GM12874 (cell line): Measurements from ENCODE around the gene FNDC10.

ENCODE experiments used
- TF ChIP-seq, protein P1 (sequence below): IDR thresholded peaks from 2 replicates; pipeline ENCODE4 v1.5.1; 2011; ENCODE audit warnings: low read depth, mild to moderate bottlenecking, control low read depth, low read length, moderate library complexity; ENCODE audit not compliant: insufficient read depth

FNDC10 gene

DNA sequence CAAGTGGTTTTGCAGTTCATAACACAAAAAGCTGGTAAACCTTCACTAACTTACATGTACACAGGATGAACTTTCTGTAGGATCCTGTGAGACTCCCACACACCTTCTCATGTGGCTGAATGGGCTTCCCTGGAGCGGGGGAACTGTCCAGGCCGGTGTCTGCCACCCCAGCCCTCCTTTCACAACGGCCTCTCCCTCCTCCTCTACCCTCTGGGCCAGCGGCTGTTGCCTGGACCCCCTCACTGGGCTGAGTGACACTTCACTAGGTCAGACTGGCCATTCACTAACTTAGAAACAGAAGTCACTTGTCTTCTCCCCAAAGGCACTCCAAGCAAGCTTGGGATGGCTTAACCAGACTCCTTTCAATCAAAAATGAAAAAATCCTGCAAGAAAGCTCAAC, 41.3 kb downstream of the FNDC10 start:
- TF ChIP-seq, protein P1, sequence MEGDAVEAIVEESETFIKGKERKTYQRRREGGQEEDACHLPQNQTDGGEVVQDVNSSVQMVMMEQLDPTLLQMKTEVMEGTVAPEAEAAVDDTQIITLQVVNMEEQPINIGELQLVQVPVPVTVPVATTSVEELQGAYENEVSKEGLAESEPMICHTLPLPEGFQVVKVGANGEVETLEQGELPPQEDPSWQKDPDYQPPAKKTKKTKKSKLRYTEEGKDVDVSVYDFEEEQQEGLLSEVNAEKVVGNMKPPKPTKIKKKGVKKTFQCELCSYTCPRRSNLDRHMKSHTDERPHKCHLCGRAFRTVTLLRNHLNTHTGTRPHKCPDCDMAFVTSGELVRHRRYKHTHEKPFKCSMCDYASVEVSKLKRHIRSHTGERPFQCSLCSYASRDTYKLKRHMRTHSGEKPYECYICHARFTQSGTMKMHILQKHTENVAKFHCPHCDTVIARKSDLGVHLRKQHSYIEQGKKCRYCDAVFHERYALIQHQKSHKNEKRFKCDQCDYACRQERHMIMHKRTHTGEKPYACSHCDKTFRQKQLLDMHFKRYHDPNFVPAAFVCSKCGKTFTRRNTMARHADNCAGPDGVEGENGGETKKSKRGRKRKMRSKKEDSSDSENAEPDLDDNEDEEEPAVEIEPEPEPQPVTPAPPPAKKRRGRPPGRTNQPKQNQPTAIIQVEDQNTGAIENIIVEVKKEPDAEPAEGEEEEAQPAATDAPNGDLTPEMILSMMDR = no peak

DNA sequence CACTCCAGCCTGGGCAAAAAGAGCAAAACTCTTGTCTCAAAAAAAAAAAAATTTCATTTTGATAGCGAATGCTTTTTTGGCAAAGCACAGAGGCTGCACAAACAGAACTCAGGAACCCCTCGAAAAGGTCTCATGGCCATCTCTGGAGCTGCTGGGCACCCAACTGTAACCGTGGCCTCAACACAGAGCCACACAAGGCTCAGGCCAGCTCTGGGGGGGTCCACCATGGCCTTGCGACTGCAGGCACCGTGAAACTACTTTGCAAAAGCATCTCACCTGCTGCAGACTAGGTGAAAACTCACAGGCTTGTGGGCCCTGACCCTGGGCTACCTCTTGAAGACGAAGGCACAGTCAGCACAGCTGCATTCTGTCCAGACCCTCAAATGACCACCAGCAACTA, 43.4 kb downstream of the FNDC10 start:
- TF ChIP-seq, protein P1 = no peak

DNA sequence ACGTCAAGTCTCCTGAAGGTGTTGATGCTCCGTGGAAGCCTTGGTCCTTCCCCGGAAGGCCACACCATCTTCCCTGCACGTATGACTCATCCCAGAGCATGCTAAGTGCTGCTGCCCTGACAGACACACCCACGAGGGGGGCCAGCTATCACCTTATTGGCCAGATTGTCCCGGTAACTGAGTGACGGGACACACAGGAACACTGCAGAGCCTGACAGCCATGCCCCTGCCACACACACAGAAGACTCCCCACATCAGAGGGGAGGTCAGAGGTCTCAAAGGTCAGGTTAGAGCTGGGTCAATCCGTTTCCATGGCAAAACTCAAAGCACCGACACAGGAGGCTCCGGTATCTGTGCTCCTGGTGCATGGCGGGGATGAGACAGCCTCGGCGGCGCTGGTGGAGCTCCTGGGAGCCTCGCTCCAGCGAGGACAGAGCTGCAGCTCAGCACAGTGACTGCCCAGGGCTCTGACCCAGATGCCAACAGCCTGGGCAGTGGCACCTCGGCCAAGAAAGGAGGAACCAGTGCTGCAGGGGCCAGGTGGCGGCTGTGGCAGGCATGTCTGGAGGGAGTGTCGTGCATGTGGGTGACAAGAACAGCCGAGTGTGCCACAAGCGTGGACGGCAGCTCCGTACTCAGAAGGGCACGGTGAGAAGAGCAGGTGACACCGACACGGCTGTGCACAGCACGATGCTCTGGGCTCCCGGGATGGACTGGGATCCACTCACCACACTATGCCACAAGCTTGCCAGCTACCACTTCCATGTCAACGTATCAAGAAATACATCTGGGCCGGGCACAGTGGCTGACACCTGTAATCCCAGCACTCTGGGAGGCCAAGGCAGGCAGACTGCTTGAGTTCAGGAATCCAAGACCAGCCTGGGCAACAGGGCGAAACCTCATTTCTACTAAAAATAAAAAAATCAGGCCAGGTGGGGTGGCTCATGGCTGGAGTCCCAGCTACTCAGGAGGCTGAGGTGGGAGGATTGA, 44.7 kb downstream of the FNDC10 start:
- TF ChIP-seq, protein P1 = no peak

DNA sequence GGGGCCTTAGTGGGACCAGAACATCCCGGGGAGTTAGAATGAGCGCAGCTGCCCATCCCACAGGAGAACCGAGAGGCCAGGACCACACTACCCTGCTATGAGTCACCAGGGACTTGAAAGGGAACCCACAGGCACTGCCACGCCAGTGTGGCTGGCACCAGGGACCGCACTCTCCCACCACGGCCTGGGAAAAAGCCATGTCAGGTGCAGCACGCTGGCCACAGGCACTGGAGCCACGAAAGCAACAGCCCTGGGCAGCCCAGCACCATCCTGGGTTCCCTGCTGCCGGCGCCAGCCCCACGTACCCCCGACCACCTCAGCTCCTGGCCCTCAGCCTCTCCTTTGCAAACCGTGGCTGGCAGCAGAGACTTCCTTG, 45.4 kb downstream of the FNDC10 start:
- TF ChIP-seq, protein P1 = no peak

DNA sequence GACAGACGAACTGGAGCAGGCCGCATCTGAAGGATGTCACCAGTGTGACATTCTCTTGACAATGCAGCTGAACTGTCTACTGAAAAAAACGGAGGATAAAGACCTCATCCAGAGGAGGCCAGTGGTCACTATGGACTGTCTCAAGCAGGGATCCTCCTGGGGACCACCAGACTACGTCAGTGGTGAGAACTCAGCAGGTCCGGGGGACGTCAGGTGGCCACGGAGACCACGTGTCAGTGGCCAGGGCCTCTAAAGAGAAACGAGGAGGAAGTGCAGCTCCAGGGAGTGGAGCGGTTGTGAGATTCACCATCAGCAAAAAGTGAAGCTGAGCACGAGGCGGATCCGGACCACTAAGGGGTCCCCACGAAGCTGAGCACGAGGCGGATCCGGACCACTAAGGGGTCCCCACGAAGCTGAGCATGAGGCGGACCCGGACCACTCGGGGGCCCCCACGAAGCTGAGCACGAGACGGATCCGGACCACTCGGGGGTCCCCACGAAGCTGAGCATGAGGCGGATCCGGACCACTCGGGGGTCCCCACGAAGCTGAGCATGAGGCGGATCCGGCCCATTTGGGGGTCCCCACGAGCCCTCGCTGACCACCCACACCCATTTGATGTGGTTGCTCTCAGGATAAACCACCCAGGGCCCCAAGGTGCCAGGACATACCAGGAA, 46.0 kb downstream of the FNDC10 start:
- TF ChIP-seq, protein P1 = no peak

DNA sequence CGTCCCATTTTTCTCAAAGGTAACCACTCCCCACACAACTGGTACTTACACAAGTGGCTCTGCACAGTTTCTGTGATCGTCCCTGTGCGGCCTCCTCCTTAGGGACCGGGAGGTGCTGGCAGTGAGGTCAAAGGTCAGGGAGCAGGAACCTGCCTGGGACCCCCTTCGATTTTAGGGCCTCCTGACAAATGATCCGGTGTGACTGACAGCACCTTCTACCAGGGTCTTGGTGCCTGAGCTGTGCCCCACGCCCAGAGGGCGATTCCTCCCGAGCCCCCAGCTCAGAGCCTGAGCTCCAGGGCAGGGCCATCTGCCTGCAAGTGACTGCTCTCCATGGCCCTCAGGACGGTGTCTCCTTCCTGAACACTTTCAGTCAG, 47.7 kb downstream of the FNDC10 start:
- TF ChIP-seq, protein P1 = no peak

DNA sequence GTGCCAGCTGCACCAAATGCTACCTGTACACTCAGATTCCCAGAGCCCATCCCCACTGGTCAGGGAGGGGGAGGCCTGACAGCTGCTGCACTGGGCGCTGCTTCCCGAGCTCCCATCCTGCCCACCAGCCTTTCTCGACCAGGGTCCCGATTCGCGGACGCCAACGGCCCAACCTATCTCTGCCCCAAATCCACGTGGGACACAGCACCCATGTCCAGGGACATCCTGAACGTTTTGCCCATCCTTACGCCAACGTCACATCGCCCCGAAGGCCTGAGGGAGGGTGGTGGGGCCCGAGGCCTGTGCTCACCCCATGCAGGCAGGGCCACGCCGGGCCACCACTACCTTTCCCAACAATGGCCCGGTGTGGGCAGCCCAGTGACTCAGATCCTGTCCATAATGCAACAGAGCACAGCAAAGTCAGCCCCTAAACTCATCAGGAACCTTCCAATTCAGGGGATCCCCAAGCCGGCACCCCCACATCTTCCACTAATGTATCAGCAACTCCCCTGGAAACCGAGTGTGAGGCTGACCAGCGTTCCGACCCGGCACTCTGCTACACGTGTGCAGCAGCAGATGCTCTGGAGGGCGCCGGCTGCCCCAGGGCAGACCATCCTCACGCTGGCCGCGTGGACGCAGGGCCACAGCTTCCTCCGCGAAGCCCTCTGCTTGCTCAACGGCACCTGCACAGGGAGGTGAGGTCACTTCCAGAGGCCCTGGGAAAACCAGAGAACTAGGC, 48.2 kb downstream of the FNDC10 start:
- TF ChIP-seq, protein P1 = no peak
